Spleen (tissue), 11 donors: Measurements from ENCODE around the gene DEPP1. TPM values are rescaled to one million over a fixed set of nuclear protein-coding genes. Genes with fewer than 3 reads are reported as not detected.
A peak's percentile ranks its signal among the peaks of the same experiment; 100 is the strongest.

ENCODE experiments used
- DNase-seq: peaks from one replicate; pipeline ENCODE4 v3.0.0-alpha.2; 2020
- H3K27ac ChIP-seq, 8 donors: fragments of 200-600 bp; sonication (generic) in 7 of 8; 1 replicate in 4 of 8; 2 replicates in 4 of 8; pipeline versions ENCODE4 v1.5.0 to v1.8.0; 2016 to 2021; ENCODE audit warnings: inconsistent platforms in 4 of 8, mild to moderate bottlenecking in 4 of 8, moderate library complexity in 1 of 8
- H3K27me3 ChIP-seq, 7 donors: fragments of 200-600 bp; sonication (generic) in 6 of 7; replicated peaks in 1 of 7; 1 replicate in 4 of 7; 2 replicates in 3 of 7; pipeline versions ENCODE4 v1.5.0 to v1.8.0; 2016 to 2021; ENCODE audit warnings: inconsistent platforms in 3 of 7, mild to moderate bottlenecking in 1 of 7
- H3K36me3 ChIP-seq, 6 donors: fragments of 200-600 bp; sonication (generic) in 5 of 6; 1 replicate in 4 of 6; 2 replicates in 2 of 6; pipeline versions ENCODE4 v1.5.0 to v1.8.0; 2016 to 2021; ENCODE audit warnings: inconsistent platforms in 2 of 6
- H3K4me1 ChIP-seq, 6 donors: fragments of 200-600 bp; sonication (generic) in 5 of 6; 1 replicate in 3 of 6; 2 replicates in 3 of 6; pipeline versions ENCODE4 v1.5.0 to v1.8.0; 2016 to 2021; ENCODE audit warnings: inconsistent platforms in 3 of 6
- H3K4me3 ChIP-seq, 8 donors: fragments of 200-600 bp; sonication (generic) in 7 of 8; 1 replicate in 4 of 8; 2 replicates in 4 of 8; pipeline versions ENCODE4 v1.5.0 to v1.8.0; 2016 to 2021; ENCODE audit warnings: inconsistent platforms in 4 of 8, mild to moderate bottlenecking in 4 of 8, moderate library complexity in 2 of 8
- H3K9me3 ChIP-seq, 8 donors: fragments of 200-600 bp; sonication (generic) in 7 of 8; 1 replicate in 4 of 8; 2 replicates in 4 of 8; pipeline versions ENCODE4 v1.5.0 to v1.8.0; 2016 to 2021; ENCODE audit warnings: inconsistent platforms in 4 of 8
- POLR2A ChIP-seq, 3 donors: fragments of 450-650 bp; IDR thresholded peaks; one replicate each; pipeline ENCODE4 v1.5.1; 2017; ENCODE audit warnings: antibody characterized with exemption in 3 of 3, mild to moderate bottlenecking in 1 of 3
- POLR2AphosphoS5 ChIP-seq, 3 donors: sonication (generic); formaldehyde crosslinking; IDR thresholded peaks; one replicate each; pipeline ENCODE4 v1.5.1; 2017; ENCODE audit warnings: antibody characterized with exemption in 3 of 3
- WGBS, 5 donors: extraction: QIAGEN DNeasy Blood & Tissue Kit in 3 of 5; methylation state at CpG; one replicate each; pipeline versions ENCODE4 v1.1.5 to v1.1.7; 2013 to 2018; 5-methylcytosine and 5-hydroxymethylcytosine counted together
- intact Hi-C: fragments of 100-400 bp; cut with DNase I; formaldehyde crosslinking; loops from one replicate; pipeline ENCODE4 v1.15.0; 2023; ENCODE audit warnings: low total_unique reads
- polyA plus RNA-seq, 3 donors: library from polyadenylated mRNA; stranded (reverse); fragments of 200-250 nt; gene quantifications; one replicate each; pipeline ENCODE4 v1.2.1, GENCODE V29; 2013
- total RNA-seq, 7 donors: library from RNA; depleted of rRNA in 3 of 7; stranded (reverse); fragments of >200 nt in 3 of 7; fragmentation: NEBNext Ultra II Directional in 4 of 7; extraction: Animal tissue kit (Norgen Biotek cat#: 25700) in 4 of 7; gene quantifications; one replicate each; pipeline versions ENCODE4 v1.1.0 to v1.2.1, GENCODE V29; 2016 to 2021
- TF ChIP-seq, protein P1 (sequence below), 11 experiments: fragments of 200-600 bp in 7 of 11; fragments of 450-650 bp in 4 of 11; sonication (generic) in 4 of 11; IDR thresholded peaks in 8 of 11; conservative IDR thresholded peaks in 3 of 11; 1 replicate in 7 of 11; 2 replicates in 4 of 11; pipeline versions ENCODE4 v1.4.0 to v1.8.0; 2016 to 2021; ENCODE audit warnings: antibody characterized with exemption in 11 of 11, inconsistent platforms in 4 of 11, mild to moderate bottlenecking in 1 of 11
- donor health status: healthy with polysubstance abuse.
- donor health status: DM: no; HTN: no; CAD: no; lungs with moderate emphysema.
- donor health status: DM: no; HTN: no; CAD: no.
- donor health status: Bipolar disorder and iron deficiency.
- donor health status: healthy.
- donor health status: DM: no; HTN: no; CAD: no.
- donor health status: DM: yes; HTN: yes; CAD: no.

The DEPP1 gene
- total and polyA plus RNA-seq, 10 donors: 9.5 to 90.1 (median 18.4) TPM

DNA sequence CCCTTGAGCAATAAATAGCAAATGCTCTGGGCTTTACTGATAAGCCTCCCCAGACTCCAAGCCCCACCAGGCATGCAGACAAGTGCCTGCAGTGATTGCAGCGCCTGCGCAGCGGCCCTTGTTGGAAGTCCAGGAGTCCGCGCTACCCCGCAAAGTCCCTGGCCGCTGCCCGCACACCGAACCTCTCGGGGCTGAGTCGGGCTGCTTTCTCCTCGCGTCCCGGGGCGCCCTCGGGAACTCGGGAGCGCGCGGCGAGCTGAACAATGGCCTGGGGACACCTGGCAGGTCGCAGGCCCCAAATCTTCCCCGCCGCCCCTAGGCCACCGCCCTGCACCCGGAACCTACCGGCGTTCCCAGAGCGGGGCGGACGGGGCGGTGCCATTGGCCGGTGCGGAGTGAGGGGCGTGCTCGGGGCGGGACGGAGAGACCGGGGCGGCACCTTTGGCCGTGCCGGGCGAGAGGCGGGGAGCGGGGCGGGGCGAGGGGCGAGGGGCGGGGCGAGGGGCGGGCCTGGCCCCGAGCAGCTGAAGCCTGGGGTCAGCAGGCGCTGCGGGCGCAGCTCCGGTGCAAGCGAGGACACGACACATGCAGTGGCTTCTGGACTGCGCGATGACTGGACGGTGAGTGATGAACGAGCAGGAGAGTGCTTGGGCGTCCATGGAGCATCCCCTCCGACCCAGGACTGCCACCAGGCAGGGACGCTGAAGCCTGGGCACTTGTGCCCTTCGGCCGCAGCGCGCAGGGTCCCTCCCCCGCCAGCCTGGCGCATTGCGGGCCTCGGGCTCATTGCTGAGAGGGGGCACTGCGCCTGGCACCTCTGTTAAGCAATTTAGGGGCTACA lies 19.1 kb downstream of the DEPP1 start, which contains the start of gene RASSF4:
TSS of gene RASSF4 (plus strand) at position 556 of the 841 bp plus-strand sequence. CDS start 10,401 bp downstream, outside the sequence.
- H3K9me3 ChIP-seq: peaks cover 0 to 4% (median 0%) of the 10 kb centered on the region in 8 donors
- peak; percentile 99 for DNase-seq
- H3K27me3 ChIP-seq: no peaks in the 10 kb centered on the region
- peak; percentile 96 to 97 (median 97) for TF ChIP-seq POLR2AphosphoS5 (IDR thresholded peaks at IDR 0.05)
- peak in 2 of 3 donors; percentile 70 to 82 for TF ChIP-seq POLR2A (IDR thresholded peaks at IDR 0.05)
- TF ChIP-seq, protein P1, sequence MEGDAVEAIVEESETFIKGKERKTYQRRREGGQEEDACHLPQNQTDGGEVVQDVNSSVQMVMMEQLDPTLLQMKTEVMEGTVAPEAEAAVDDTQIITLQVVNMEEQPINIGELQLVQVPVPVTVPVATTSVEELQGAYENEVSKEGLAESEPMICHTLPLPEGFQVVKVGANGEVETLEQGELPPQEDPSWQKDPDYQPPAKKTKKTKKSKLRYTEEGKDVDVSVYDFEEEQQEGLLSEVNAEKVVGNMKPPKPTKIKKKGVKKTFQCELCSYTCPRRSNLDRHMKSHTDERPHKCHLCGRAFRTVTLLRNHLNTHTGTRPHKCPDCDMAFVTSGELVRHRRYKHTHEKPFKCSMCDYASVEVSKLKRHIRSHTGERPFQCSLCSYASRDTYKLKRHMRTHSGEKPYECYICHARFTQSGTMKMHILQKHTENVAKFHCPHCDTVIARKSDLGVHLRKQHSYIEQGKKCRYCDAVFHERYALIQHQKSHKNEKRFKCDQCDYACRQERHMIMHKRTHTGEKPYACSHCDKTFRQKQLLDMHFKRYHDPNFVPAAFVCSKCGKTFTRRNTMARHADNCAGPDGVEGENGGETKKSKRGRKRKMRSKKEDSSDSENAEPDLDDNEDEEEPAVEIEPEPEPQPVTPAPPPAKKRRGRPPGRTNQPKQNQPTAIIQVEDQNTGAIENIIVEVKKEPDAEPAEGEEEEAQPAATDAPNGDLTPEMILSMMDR (IDR thresholded peaks at IDR 0.05 in 8 of 11, conservative IDR thresholded peaks at IDR 0.05 in 3 of 11): peak in 4 of 11 experiments; percentile 6 to 41 (median 12)
- peak within 1 kb of the TSS; percentile 72 to 89 (median 76) for H3K4me3 ChIP-seq
- intact Hi-C loops: no loop called here
- H3K4me1 ChIP-seq: peaks cover 27 to 71% (median 53%) of the 10 kb centered on the region in 6 donors
- H3K27ac ChIP-seq: peak within 1 kb of the TSS; percentile 76 to 93 (median 90)
- H3K36me3 ChIP-seq: peaks cover 0 to 23% (median 3%) of the 10 kb centered on the region in 6 donors
- WGBS, 5 donors: 0 to 1% (median 1%) methylated on average over 21 to 74 of the region's 74 CpGs

DNA sequence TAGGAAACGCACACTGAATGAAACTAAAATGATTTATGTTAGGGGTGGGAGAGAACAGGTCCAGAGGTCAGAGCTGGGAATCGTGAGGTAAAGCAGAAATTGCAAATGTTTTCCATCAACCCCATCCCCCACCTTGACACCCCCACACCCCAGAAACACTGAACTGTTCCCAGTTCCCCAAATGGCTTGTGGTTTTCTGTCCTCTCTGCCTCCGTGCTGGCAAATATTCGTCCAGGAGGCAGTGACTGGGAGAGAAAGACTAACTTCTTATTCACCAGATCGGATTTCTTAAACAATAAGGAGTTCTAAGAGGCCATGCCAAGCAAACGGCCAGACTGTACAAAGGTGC lies 19.7 kb downstream of the DEPP1 start:
- WGBS, 5 donors: 6 to 8% (median 7%) methylated on average over 6 of the region's 6 CpGs
- Histone ChIP-seq H3K27ac (peak overlapping the region; percentile 76 to 93 (median 90)), H3K9me3 (peaks cover 0 to 4% (median 0%) of the 10 kb centered on the region in 8 donors), H3K4me3 (peak overlapping the region; percentile 72 to 89 (median 76)), H3K4me1 (peaks cover 21 to 65% (median 47%) of the 10 kb centered on the region in 6 donors), H3K27me3 (no peaks in the 10 kb centered on the region), H3K36me3 (peaks cover 0 to 24% (median 3%) of the 10 kb centered on the region in 6 donors)
- TF ChIP-seq, protein P1 (IDR thresholded peaks at IDR 0.05 in 8 of 11, conservative IDR thresholded peaks at IDR 0.05 in 3 of 11): no peak
- no peak for TF ChIP-seq POLR2A (IDR thresholded peaks at IDR 0.05)
- TF ChIP-seq POLR2AphosphoS5 (IDR thresholded peaks at IDR 0.05): no peak
- no peak for DNase-seq
- intact Hi-C loops: no loop called here

DNA sequence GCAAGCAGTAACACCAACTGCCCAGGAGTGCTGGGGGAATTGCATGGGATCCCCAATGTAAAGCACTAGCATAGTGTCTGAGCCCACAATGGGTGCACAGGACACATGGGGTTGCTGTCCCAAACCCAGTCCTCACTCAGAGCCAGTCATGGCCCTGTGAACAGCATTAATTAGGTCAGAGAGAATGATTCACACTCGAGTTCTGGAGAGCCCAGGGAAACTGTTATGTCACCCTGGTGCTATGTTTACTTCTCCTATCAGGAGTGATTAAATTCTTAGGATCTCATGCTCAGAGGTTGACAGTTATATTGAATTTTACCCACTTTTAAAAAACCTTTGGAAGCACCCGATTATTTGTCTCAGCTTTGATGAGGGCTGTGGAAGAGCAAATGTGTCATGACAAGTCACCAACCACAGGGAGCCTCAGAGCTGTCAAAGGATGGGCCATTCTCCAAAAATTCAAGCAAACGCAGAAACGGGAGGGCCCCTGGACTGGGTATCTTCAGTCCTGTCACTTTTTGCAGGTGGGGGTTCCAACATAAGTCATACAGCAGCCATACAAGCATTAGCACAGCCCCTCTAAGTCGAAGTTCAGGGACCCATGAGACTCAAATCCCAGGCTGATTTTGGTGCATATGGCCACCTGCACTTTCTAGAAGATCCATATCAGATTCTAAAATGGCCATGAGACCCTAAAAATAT lies 20.3 kb downstream of the DEPP1 start:
- H3K36me3 ChIP-seq: peaks cover 0 to 26% (median 3%) of the 10 kb centered on the region in 6 donors
- H3K4me1 ChIP-seq: peaks cover 21 to 61% (median 42%) of the 10 kb centered on the region in 6 donors
- peak; percentile 25 for DNase-seq
- peak overlapping the region; percentile 72 to 89 (median 76) for H3K4me3 ChIP-seq
- no peaks in the 10 kb centered on the region for H3K27me3 ChIP-seq
- WGBS, 5 donors: 50 to 73% (median 63%) methylated on average over 5 of the region's 5 CpGs
- peak overlapping the region in 7 of 8 donors; percentile 85 to 93 (median 90) for H3K27ac ChIP-seq
- peaks cover 0 to 4% (median 0%) of the 10 kb centered on the region in 8 donors for H3K9me3 ChIP-seq
- TF ChIP-seq, protein P1 (IDR thresholded peaks at IDR 0.05 in 8 of 11, conservative IDR thresholded peaks at IDR 0.05 in 3 of 11): no peak
- no peak for TF ChIP-seq POLR2AphosphoS5 (IDR thresholded peaks at IDR 0.05)
- TF ChIP-seq POLR2A (IDR thresholded peaks at IDR 0.05): no peak
- intact Hi-C loops: no loop called here
